Measurements from ENCODE around the gene ILKAP. TPM values are rescaled to one million over a fixed set of nuclear protein-coding genes. Genes with fewer than 3 reads are reported as not detected.
A peak's percentile ranks its signal among the peaks of the same experiment; 100 is the strongest.

The ILKAP gene
- total and polyA plus RNA-seq, 2 of the 4 experiments (the other 2 are of a cell fraction): 13.3 to 44.2 TPM

DNA sequence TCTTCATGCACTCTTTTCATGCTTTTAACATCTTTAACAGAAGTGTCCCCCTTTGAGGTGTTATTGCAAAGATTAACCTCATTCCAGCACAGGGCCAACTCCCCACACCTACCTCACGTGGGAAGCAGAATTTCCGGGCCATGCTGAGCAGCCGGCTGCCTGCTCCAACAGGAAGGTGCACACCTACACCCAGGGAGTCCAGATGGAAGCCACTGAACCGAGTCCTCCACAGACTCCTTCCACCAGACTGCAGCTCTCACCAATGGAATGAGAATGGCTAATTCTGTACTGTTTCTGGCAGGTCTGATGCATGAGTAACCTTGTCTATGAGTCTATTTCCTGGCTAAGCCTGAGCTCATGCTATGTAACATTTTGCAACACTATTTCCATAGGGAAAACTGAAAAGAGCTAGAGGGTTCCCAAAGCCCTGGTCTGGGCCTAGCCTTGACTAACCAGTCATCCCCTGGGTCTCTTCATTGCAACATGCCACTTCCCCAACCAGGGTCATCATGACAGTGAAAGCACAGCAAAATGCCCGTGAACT is 33.7 kb downstream of the ILKAP start:
- H3K9me3 ChIP-seq (ENCODE audit: control insufficient read depth, insufficient read depth, low read length): no peaks in the 10 kb centered on the region
- H3K4me1 ChIP-seq (ENCODE audit: control insufficient read depth, insufficient read depth, low read length): peaks cover 31% of the 10 kb centered on the region
- CTCF ChIA-PET: interaction anchor here (1.0 kb wide), 1 partner anchor 9 kb away, joined by 3 read pairs; no protein-coding TSS in a partner anchor
- dilution Hi-C loops (cut with HindIII; ENCODE audit: low sequenced_read_pairs, unreplicated experiment) (no loop called here), in situ Hi-C loops (cut with MboI; ENCODE audit: low sequenced_read_pairs) (no loop called here), intact Hi-C loops (cut with micrococcal nuclease) (loop anchor here (1.0 to 10.0 kb wide), 2 partner anchors 71 to 175 kb away; partner anchors contain the start of gene HES6)
- peak; percentile 98 for DNase-seq
- peak; percentile 80 for ATAC-seq (ENCODE audit: low read depth)
- H2BK5ac ChIP-seq (ENCODE audit: low read depth, low read length, poor library complexity, severe bottlenecking): peak overlapping the region; percentile 100
- POLR2A ChIA-PET (ENCODE audit: unreplicated experiment): no interaction called here
- H3K4me3 ChIP-seq (ENCODE audit: insufficient read depth, low read depth, low read length): no peak overlapping the region
- H2BK15ac ChIP-seq (ENCODE audit: low read depth, low read length): peak overlapping the region; percentile 99; the same call in 2 of the 3 replicates
- no peaks in the 10 kb centered on the region for H3K27me3 ChIP-seq (ENCODE audit: control insufficient read depth, insufficient read depth, low read length)
- peak overlapping the region; percentile 98 for H3K23ac ChIP-seq (ENCODE audit: low read depth, low read length)
- peak overlapping the region; percentile 99 for H3K4ac ChIP-seq (ENCODE audit: low read depth, low read length)
- H3K9me1 ChIP-seq (ENCODE audit: insufficient read depth, low read length): peaks cover 36% of the 10 kb centered on the region
- H3K27ac ChIP-seq (ENCODE audit: insufficient read depth, low read length): peak overlapping the region; percentile 97
- H4K20me1 ChIP-seq (ENCODE audit: insufficient read depth, low read length): peaks cover 8% of the 10 kb centered on the region
- no TSS peak for BruUV-seq (replicated peaks)
- H3K18ac ChIP-seq (ENCODE audit: low read depth, low read length): peak overlapping the region; percentile 97
- no CpG with 5 or more reads among the region's 5 CpGs for WGBS, 2 experiments (ENCODE audit: extremely low coverage in 2 of 2, insufficient read length in 1 of 2)
- peak overlapping the region; percentile 93 for H2BK120ac ChIP-seq (ENCODE audit: low read depth, low read length)
- H3K9ac ChIP-seq (ENCODE audit: low read depth, low read length): peak overlapping the region; percentile 54
- H3K14ac ChIP-seq (replicated peaks; ENCODE audit: low read depth, low read length): peak overlapping the region; percentile 96
- peaks cover 6 to 46% of the 10 kb centered on the region in 2 experiments; a peak in 3 of 4 replicates for H3K79me1 ChIP-seq (ENCODE audit: low read depth in 1 of 2, low read length in 2 of 2)
- peak overlapping the region in 1 of 2 experiments; percentile 94 for H4K8ac ChIP-seq (ENCODE audit: low read depth in 2 of 2, low read length in 2 of 2)
- H3K56ac ChIP-seq (ENCODE audit: extremely low read depth, insufficient read depth, low read length): peak overlapping the region; percentile 93
- peak overlapping the region; percentile 98 for H2AK5ac ChIP-seq (ENCODE audit: low read depth, low read length)
- H2BK20ac ChIP-seq (ENCODE audit: low read depth, low read length): peak overlapping the region; percentile 88
- peaks cover 41% of the 10 kb centered on the region for H3K36me3 ChIP-seq (ENCODE audit: control insufficient read depth, insufficient read depth, low read length)
- peak overlapping the region; percentile 95 for H2AK9ac ChIP-seq (replicated peaks; ENCODE audit: low read depth, low read length, poor library complexity)
- peak overlapping the region; percentile 90 for H4K91ac ChIP-seq (ENCODE audit: insufficient read depth, low read depth, low read length)
- H2AFZ ChIP-seq (replicated peaks; ENCODE audit: low read length, poor library complexity): no peak overlapping the region
- H4K5ac ChIP-seq (ENCODE audit: low read depth, low read length): peak overlapping the region; percentile 83
- H3K4me2 ChIP-seq (ENCODE audit: low read depth, low read length): peak overlapping the region; percentile 69
- TF ChIP-seq FOS (IDR thresholded peaks at IDR 0.05; ENCODE audit: low read depth, low read length) (peak; percentile 83), MXI1 (IDR thresholded peaks at IDR 0.05; ENCODE audit: borderline replicate concordance, low read depth, low read length) (no peak), NFE2L2 (IDR thresholded peaks at IDR 0.05; ENCODE audit: low read depth, low read length) (peak; percentile 68), RFX5 (IDR thresholded peaks at IDR 0.05; ENCODE audit: low read depth, low read length) (peak; percentile 62), RCOR1 (IDR thresholded peaks at IDR 0.05; ENCODE audit: insufficient replicate concordance, low read length) (no peak), CHD1 (IDR thresholded peaks at IDR 0.05; ENCODE audit: low read depth, low read length) (no peak), MAFK (IDR thresholded peaks at IDR 0.05; ENCODE audit: low read depth, low read length) (0 out of 2 replicates have a peak, but pooled peaks have one; percentile 31), BHLHE40 (IDR thresholded peaks at IDR 0.05; ENCODE audit: low read depth, low read length) (no peak), CTCF (conservative IDR thresholded peaks at IDR 0.05; ENCODE audit: low read depth, low read length) (no peak), MAZ (IDR thresholded peaks at IDR 0.05; ENCODE audit: borderline replicate concordance, low read depth, low read length) (no peak), POLR2A (IDR thresholded peaks at IDR 0.05; ENCODE audit: low read depth, low read length) (peak; percentile 88; the same call in 1 of the 2 replicates), CEBPB (IDR thresholded peaks at IDR 0.05; ENCODE audit: low read depth, low read length) (peak; percentile 99), USF2 (IDR thresholded peaks at IDR 0.05; ENCODE audit: low read depth, low read length) (no peak), RAD21 (IDR thresholded peaks at IDR 0.05; ENCODE audit: low read length) (peak; percentile 22; the same call in 1 of the 2 replicates)
- TF ChIP-seq, protein P1, sequence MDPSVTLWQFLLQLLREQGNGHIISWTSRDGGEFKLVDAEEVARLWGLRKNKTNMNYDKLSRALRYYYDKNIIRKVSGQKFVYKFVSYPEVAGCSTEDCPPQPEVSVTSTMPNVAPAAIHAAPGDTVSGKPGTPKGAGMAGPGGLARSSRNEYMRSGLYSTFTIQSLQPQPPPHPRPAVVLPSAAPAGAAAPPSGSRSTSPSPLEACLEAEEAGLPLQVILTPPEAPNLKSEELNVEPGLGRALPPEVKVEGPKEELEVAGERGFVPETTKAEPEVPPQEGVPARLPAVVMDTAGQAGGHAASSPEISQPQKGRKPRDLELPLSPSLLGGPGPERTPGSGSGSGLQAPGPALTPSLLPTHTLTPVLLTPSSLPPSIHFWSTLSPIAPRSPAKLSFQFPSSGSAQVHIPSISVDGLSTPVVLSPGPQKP (IDR thresholded peaks at IDR 0.05; ENCODE audit: borderline replicate concordance, low read depth, low read length): no peak
